HG02588 (cell line): Measurements from ENCODE around the gene ADAMTS8.

Experiments used
- ATAC-seq: cut with Tn5 transposase; IDR thresholded peaks from one replicate; pipeline ENCODE4 v1.9.1; 2021; ENCODE audit warnings: mild to moderate bottlenecking, moderate library complexity; ENCODE audit not compliant: unreplicated experiment

The ADAMTS8 gene

DNA sequence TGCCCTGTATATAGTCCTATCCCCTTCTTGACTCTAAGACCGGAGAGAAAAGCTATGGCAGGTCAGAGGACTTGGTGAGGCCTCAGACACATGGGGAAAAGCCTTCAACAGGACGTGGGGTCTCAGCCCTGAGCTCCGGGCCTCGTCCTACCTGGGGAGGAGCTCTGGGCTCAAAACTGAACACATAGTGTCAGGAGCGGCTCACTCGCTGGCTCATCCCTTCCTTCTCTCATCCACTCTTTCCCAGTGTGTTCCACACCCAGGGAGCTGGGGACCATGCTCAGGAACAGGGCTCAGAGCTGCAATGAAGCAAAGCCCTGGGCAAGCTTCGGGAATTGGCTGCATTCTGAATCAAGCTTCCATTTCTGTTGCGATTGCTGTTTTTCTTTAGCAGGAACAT lies 34.5 kb upstream of the ADAMTS8 start:
- ATAC-seq, result no peak

DNA sequence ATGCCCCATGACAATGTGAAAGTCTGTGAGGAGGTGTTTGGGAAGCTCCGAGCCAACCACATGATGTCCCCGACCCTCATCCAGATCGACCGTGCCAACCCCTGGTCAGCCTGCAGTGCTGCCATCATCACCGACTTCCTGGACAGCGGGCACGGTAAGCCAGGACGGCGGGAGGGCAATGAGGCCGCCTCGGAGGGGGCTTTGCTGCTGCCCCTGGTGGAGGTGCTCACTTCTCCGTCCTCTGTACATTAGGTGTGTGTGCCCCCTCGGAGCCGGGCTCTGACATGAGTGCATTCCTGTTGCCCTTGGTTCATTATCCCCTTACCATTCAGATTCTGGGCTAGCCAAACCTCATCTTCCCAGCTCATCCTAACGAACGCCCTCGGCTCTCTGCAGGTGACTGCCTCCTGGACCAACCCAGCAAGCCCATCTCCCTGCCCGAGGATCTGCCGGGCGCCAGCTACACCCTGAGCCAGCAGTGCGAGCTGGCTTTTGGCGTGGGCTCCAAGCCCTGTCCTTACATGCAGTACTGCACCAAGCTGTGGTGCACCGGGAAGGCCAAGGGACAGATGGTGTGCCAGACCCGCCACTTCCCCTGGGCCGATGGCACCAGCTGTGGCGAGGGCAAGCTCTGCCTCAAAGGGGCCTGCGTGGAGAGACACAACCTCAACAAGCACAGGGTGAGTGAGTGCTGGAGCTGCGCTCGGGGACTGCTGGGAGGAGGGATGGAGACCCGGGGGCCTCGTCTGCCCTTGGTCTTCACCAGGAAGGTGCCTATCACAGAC lies 33.9 kb upstream of the ADAMTS8 start:
- ATAC-seq, result no peak

DNA sequence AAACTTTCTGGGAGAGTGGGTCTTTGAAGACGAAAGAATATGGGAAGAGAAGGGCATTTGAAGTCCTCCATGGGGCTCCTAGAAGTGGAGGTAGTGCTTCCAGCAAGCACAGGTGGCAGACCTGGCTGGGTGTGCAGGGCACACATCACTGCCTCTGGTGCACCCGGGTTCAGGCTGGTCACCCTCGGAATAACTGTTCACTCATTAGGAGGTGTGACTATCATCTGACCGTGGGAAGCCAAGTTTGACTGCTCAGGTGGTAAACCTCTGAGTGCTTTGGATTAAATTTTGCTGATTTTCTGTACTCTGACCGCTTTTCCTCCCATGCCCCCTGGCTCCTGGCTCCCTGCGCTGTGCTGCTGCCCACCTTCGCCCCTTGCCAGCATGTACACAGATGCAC lies 31.1 kb upstream of the ADAMTS8 start:
- no peak for ATAC-seq

DNA sequence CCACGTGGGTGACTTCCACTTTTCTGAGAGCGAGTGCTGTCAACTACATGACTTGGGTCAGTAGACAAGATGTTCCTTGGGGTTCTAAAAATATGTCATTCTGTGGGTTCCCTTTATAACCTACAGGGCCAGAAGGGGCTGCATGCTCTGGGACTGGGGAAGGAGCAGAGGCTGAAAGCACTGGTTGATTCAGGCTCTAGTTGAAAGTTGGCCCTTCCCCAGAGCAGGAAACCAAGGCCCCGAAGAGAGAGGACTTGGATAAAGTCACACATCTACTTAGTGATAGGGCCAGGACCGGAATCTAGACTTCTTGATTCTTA lies 30.0 kb upstream of the ADAMTS8 start:
- ATAC-seq, result no peak

DNA sequence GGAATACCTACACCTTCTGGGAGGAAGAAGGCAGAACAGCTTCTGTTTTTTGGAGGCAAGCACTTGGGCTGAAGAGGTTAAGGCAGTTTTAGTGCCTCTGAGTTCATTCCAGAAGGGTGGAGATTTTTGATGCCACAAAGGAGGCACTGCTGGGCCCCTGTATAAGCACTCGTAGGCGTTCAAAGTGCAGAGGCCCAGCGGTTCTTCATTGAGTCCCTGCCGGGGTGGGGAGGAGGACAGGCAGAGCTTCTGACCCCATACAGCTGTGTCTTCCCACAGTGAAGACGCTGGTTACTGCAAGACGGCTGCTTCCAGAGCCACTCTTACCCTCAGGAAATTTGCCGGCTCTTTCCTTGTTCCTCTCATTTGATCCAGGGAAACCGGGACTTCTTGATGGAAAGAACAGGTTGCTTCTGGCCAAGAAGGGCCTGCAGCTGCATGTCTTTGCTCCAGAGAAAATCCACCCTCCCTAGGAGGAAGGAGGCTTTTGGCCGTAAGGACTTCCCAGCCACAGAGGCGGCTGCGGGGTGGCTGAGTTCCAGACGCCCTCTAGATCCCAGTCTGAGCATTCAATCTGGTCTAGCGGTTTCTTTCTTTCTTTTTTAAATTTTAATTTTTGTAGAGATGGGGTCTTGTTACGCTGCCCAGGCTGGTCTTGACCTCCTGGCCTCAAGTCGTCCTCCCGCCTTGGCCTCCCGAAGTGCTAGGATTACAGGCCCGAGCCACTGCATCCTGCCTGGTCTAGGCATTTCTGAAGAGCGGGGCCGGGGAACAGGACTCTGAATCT lies 29.4 kb upstream of the ADAMTS8 start:
- ATAC-seq, result no peak

DNA sequence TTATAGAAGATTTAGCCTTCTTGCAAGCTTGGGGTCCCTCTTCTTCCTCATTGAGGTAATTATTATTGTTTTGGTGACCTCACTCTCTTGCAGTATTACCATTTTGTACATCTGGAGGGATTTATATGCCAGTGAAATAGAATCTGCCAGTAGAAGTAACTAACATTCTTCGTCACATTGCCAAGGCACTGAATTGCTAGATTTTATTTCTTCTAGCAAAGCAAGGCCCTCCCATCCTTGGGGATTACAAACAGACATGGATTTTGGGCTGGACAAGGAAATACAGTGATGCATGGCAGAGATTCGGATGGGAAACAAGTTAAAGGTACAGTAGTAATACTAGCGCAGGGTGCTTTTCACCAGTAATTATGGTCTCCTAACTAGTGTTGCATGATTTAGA lies 27.9 kb upstream of the ADAMTS8 start:
- ATAC-seq, result no peak

DNA sequence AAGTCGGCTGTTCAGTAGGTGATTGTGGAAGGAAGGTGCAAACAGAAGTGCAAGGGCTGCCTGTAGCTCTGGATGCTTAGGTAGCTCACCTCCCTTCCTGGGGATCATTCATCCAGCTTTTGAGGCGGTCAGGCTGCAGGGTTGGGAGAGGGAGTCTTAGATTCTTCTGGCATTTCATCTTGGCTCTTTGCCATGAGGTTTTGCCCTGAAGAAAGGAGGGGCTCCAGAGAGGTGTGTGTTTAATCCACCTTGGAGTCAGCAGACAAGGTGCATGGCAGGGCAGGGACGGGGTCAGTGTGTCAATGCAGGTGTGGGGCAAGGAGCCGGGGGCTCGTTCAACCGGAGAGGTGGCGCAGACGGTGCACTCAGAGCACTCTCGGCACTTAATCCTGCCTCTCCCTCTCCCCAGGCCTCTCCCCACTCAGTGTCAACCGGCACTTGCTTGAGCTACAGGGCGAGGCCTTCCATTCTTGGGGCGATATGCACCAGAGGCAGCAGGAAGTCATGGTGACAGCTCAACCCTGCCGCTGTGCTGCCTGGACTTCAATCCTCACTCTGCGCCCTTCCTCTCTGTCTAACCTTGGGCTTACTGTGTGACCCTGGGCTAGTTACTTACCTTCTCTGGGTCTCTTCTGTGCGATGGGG lies 27.2 kb upstream of the ADAMTS8 start:
- no peak for ATAC-seq

DNA sequence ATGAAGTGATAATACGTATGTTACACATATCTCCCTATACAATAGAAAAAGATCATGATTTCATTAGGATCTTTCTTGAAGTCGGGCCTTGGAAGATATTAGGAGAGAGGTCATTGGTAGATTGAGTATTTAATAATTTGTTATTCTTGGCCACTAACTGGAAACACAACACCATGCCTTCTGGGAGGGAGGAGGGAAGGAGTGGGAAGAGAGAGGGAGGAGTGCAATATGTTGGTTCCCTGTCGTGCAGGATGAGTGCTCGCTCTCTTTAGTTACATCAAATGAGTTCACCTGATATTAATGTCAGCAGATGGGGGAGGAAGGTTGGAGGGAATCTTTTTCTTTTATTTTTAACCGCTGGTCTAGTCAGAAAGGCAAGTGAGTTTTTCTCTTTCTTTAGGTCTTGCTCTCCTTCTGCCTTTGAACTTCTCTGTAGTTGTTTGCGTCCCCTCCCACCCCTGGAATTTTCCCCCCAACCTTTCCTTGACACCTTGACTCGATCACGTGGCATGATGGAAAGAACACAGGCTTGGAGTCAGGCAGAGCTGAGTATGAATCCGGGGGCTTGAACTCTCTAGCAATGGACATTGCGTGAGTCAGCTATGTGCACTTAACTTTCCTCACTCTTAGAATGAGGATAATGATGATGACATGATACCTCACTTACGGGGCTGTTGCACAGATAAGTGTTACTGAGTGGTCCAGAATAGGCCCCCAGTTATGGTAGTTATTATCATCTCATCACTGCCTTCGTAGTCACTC lies 26.3 kb upstream of the ADAMTS8 start:
- ATAC-seq, result no peak

DNA sequence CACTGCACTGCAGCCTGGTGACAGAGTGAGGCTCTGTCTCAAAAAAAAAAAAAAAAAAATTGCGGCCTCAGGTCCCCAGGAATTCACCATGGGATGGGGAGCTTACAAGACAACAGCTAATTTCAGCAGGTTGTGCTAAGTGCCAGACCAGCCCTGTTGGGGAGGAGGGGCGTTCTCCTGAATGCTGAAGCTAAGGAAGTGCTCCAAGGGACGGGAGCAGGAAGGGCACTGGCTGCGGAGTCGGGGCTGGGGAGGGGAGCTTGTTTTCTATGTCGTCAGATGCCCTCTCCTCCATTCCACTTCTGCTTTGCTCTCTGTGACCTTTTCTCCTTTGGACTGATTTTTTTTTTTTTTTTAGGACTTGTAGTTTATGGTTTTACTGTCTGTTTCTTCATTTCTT lies 24.5 kb upstream of the ADAMTS8 start:
- no peak for ATAC-seq

DNA sequence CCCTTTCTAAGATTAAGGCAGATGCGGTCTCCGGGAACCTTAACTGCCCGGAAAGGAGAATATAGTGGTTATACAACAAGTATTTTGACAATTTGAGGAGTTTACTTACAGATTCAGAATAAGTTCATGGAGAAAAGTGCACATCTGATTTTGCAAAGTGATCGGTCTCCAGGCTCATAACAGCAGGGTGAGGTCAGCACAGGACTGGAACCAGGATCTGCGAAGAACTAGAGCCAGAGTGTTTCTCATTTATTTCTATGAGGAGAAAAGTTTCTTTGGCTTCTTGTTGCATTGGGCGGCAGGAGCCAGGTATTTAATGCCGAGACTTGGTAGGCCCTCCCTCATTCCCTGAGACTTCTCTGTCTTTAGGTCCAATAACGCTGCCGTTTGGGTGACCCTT lies 23.8 kb upstream of the ADAMTS8 start:
- no peak for ATAC-seq

DNA sequence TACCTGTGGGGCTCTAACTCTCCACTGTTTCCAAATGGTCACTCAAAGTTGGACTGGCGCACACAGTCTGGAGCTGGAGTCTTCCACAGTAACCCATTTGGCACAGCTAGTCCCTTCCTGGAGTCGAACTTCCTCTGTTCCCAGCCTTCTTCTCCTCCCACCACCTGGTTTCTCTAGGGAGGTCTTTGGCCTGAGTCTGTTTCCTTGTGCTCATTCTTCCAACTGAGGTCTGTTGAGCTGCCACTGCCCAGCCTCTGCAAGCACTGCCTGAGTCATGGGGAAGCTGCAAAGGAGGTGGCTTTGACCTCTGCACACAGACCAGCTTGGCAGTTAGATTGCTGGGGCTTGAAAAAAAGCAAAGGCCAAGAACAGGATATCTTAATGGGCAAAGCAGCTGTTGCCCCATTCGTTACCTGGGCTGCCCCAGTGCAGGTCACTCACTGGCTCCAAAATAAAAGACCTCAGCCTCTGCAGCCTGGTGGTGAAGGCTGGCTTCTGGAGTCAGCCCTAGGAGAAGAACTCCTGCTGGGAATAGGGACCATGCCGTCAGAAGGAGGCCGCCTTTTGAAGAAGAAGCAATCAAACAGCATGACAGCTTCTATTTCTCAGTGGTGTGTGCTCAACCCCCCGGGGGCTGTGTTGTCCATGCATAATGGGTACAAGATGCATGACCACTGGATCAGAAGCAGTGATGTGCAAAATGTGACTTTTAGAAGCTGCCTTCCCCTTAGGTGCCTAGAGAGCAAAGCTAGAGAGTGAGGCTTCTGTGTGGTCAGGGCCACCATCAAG lies 23.0 kb upstream of the ADAMTS8 start:
- ATAC-seq, result no peak

DNA sequence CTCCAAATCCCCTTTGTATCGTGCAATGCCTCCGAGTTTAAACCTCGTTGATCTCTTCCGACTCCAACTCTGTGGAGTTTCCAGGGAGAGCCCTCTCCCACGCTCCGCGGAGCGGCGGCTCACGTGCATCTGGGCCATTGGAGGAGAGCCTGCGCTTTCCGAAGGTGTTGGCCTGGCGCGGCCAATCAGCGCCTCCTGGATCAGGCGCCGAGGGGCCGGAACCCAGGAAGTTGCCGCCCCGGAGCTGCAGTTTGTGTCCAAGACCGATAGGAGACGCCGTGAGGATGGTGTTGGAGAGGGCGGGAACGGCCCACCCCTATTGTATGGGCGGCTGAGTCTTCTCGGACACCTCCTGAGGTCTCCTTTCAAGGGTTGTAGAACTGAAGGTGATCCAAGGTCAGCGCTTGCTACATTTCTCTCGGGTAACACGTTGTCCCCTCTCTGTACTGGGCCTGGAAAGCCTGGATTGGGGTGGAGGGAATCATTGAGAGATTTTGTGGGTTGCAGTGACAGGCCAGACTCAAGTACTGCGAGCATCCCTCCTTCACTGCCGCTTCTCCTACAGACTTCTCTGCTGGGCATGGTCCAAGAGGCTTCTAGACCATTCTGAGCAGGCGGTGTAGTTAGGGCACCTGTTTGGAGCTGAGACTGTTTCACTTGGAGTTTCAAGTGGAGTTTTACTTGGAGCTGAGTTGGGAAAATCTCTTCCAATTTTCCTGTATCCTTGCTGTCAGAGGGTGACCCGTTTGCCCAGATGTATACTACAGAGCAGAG lies 21.8 kb upstream of the ADAMTS8 start:
- ATAC-seq, result no peak

DNA sequence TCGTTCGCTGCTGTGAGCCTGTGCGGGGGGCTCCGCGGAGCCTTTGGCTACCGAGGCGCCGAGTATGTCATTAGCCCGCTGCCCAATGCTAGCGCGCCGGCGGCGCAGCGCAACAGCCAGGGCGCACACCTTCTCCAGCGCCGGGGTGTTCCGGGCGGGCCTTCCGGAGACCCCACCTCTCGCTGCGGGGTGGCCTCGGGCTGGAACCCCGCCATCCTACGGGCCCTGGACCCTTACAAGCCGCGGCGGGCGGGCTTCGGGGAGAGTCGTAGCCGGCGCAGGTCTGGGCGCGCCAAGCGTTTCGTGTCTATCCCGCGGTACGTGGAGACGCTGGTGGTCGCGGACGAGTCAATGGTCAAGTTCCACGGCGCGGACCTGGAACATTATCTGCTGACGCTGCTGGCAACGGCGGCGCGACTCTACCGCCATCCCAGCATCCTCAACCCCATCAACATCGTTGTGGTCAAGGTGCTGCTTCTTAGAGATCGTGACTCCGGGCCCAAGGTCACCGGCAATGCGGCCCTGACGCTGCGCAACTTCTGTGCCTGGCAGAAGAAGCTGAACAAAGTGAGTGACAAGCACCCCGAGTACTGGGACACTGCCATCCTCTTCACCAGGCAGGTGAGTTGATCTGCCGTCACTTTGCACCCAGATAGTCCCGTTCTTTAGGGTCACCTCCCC lies 21.0 kb upstream of the ADAMTS8 start:
- no peak for ATAC-seq

DNA sequence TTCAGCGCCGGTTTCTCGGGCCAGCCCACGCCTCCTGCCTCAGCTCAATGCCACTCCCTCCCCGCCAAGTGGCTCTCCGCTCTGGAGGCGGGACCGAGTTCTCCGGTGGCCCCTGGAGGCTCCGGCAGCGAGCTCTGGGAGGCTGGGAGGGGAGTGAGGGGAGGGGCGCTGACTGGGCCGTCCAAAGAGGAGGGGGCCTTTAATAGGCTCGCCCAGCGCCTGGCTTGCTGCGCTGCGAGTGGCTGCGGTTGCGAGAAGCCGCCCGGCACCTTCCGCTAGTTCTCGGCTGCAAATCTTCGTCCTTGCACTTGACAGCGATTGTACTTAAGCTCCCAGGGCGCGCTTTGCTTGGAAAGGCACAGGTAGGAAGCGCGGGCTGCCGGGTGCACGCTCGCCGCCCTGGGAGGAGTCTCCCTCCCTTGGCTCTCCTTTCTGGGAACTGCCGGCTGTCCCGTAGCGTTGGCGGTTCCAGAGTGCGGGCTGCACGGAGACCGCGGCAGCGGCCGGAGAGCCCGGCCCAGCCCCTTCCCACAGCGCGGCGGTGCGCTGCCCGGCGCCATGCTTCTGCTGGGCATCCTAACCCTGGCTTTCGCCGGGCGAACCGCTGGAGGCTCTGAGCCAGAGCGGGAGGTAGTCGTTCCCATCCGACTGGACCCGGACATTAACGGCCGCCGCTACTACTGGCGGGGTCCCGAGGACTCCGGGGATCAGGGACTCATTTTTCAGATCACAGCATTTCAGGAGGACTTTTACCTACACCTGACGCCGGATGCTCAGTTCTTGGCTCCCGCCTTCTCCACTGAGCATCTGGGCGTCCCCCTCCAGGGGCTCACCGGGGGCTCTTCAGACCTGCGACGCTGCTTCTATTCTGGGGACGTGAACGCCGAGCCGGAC lies 20.3 kb upstream of the ADAMTS8 start, which contains the start of gene ADAMTS15:
ADAMTS15 (plus strand) TSS at position 230 of the 894 bp plus-strand sequence; CDS start at position 559, 329 bp downstream.
- no peak for ATAC-seq

DNA sequence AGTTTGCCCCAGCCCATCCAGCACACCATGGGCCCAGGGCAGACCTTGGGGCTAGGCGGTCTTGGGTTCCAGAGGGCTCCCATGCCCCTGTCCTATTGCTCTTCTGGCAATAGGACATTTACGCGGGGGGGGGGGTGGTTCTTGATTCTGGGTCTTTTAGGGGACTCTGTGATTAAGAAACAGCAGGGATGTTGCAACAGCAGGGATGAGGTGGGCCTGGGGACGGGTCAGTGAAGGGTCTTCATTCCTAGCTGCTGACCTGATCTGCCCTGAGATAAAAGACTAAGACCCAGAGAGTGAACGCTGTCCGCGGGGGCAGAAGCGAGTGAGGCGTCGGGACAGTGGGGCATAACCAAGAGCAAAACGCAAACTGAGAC lies 19.6 kb upstream of the ADAMTS8 start:
- no peak for ATAC-seq

DNA sequence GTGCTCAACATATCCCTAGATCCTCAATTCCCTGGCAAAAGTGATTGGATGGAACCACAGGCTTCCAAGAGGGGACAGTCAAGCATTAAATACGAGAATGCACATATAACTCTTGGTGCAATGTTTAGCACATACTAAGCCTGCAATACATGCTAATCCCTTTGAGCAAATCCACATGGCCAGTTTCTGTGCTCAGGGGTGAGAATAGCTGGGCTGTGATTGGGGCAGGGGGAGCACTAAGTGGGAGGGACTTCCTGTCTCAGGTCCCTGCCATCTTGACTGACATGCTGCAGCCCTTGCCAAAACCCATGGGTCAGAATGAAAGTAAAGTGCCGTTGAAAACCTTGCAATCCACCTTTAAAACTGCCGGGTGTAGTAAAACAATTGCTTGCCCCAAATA lies 17.4 kb upstream of the ADAMTS8 start:
- ATAC-seq, result no peak

DNA sequence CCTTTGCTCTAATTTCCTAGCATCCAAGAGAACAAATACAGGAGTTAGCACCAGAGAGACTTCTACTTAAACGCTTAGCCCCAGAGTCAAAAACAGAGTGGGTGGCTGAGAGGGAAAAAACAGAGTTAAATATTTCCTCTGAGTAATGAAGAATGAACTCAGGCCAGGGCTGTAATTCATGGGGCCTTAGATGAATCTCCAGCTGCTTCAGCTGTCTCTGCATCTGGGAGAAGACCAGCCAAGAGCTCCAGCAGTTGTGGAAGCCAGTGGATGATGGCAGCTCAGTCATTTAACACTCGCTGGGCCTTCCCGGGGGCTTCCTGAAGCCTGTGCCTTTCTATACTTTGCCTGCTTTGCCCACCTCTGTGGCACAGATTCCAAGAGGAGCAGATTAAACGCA lies 14.3 kb upstream of the ADAMTS8 start:
- no peak for ATAC-seq

DNA sequence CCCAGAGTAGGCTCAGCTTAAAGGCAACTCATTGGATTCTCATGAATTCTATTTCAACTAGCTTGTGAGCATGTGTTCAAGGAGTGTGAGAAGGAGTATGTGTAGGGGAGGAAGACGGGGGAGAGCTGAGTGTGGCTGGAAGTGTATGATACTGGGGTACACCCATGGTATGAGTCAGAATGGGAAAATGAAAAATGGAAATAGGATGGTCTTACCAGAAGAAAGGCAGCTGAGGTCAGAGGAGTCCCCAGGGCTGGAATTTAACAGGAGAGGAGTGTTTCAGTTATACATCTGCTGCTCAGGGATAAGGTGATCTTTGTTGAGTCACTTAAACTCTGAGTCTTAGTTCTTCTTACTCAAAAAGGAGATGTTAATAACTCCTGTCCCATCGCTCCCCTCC lies 13.3 kb upstream of the ADAMTS8 start:
- ATAC-seq, result no peak
